Fibroblast of skin of left biceps (primary cell): Measurements from ENCODE around the gene LENG1.
A peak's percentile ranks its signal among the peaks of the same experiment; 100 is the strongest.

Experiments used
- DNase-seq, 2 experiments: peaks; one replicate each; pipeline ENCODE4 v3.0.0-alpha.2; 2013; ENCODE audit warnings: low read depth in 2 of 2

LENG1 gene

DNA sequence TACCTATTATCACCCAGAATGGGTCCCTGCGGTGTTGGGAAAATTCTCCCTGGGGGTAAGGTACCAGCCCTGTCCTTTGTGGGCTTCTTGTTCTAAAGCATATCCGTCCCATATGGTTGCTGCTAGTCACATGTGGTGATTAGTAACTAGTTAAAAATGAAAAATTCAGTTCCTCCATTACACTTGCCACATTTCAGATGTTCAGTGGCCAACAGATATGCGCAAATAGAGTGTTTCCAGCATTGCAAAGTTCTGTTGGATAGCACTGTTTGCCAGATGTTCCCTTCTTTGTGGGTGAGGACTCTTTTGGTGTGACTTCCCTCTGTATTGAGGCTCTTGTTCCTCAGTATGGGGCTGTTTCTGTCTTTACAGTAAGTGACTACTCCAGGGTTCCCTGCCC, 18.2 kb downstream of the LENG1 start:
- peak; percentile 24 to 40 for DNase-seq

DNA sequence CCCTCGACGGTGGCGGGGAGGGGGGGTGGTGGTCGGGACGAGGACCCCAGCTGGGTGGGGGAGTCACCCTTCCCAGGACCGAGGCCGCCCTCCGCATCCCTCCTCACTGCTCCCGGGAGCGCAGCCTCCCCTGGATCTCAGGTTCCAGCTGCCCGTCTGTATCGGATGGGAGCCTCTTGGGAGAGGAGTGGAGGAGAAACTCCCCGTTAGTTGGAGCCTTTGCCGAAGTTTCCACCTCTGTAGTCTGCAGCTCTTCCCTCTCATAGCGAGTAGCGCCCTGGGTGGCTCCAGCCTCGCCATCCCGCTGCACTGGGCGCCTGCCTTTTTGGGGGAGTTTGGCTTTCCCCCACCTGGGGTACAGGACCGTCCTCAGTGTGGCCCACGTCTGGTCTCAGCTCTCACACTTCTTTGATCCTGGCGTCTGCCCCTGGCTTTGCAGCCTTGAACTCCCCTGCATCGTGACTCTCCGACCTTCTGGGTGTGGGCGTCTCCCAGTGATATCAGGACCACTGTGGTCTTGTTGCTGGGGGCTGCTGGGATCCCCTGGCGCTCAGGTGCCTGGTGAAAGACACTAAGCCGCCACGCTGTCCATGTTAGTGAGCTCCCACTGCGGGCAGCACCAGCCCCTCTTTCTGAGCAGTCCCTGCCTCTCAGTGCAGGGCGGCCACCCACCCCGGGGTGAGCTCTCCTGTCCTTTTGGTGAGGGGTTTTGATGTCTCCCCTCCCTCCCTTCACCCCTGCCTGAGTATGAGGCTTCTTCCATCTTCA, 20.8 kb downstream of the LENG1 start:
- no peak for DNase-seq

- DNase-seq, result no peak
Measured at GRCh38 chr19:54137699-54138488, 21.6 kb downstream of the LENG1 start, which contains the start of gene CNOT3. CNOT3 (plus strand) TSS chr19:54137762; CDS start chr19:54142979, 5,217 bp downstream.

DNA sequence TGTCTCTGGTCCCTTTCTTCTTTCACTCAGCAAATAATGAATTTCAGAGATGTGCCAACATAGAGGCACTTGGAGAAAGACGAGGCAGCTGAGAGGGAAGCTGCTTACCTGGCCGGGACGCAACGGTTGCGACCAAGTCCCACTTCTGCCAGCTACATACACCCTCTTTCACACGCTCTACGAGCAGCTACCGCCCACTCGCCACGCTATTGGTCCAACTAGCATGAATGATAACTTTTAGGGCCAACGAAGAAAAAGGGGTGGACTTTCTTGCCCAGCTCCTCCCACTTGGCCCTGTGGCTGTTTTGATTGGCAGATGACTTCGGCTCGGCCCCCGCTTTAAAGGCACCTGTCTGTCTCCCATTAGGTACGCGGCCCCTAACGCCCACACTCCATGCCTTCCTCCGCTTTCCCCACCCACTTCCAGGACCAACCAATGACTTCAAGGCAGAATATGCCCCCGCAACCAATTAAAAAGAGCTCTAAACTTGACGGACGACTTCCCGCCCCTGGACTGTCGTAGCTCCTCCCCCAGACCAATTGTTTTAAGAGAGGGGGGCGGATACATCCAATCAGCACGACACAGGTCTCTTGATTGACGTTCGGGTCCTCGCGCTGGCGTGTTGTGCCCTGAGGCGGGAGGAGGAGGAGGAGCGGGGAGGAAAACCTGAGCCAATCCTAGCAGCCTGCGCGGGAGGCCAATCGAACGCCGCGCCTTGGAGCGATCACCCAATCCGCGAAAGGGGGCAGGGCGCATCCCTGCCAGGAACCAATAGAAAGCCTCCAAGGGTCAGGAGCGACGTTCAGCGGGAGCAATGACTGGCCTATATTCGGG, 22.4 kb downstream of the LENG1 start:
- peak; percentile 100 for DNase-seq

GRCh38 chr19:54136086-54136863, 23.2 kb downstream of the LENG1 start:
- no peak for DNase-seq

- no peak for DNase-seq
Measured at GRCh38 chr19:54133957-54134590, 25.4 kb downstream of the LENG1 start.

DNA sequence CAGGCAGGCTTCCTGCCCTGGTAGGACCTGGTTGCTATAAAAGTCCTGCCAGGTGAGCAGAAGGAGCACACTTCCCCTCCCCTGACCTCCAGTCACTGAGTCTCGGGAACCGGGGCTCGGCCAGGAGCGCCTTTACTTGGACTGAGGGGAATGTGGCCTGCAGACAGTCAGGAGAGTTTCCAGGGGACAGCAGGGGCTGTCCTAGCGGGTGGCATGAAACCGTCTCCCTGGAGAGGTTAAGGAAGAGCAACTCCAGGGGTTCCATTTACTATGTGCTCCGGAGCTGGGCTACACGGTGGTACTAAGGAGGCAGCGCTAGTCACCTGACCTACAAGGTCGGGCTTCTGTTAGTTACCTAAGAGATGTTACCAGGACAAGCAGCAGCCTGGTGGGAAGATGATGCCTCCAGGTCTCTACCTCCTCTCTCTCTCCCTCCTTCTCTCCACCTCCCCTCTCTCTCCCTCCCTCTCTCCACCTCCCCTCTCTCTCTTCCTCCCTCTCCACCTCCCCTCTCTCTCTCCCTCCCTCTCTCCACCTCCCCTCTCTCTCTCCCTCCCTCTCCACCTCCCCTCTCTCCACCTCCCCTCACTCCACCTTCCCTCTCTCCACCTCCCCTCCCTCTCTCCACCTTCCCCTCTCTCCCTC, 26.1 kb downstream of the LENG1 start:
- DNase-seq, result peak; percentile 9 to 11

DNA sequence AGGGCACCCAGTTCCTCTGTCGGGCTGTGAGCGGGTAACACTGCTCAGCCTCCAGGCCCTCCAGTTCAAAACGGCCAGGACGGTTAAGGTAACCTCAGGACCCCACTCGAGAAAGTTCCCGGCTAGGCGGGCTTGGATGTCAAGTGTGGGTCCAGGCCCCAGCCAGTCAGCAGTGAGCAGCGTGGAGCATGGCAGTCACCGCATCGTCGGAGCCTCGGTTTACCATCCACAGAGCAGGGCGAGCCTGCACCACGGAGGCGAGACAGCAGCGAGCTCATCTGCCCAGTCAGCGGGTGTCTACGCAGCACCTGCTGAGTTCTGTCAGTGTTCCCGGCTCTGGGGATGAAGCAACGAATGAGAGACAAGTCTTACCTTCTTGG, 29.9 kb downstream of the LENG1 start:
- DNase-seq, result no peak

DNA sequence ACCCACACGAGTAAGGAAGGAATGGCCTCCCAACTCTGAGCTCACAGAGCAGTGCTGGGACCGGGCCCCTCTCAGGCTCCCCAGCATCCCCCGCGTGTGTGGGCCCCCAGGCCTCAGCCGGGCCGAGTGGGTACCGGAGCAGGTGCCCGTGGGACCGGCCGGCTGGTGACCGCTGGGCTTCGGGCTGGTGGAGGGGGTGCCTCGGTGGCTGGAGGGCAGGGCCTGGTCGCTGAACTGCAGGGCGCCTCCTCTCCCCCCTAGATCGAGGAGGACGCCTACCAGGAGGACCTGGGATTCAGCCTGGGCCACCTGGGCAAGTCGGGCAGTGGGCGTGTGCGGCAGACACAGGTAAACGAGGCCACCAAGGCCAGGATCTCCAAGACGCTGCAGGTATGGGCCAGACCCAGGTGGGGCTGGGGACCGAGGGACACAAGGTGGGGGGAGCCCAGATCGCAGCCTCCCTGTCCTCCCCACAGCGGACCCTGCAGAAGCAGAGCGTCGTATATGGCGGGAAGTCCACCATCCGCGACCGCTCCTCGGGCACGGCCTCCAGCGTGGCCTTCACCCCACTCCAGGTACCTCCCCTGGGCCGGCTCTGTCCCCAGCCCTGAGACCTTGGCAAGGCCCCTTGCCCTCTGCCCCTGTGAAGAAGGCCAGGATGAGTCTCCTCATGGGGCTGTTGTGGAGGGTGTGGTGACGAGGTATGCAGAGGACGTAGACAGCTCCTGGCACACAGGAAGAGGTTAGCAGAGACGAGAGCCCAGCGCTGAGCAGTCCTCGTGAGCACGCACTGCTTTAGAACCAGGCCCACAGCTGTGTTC, 30.5 kb downstream of the LENG1 start:
- no peak for DNase-seq

DNA sequence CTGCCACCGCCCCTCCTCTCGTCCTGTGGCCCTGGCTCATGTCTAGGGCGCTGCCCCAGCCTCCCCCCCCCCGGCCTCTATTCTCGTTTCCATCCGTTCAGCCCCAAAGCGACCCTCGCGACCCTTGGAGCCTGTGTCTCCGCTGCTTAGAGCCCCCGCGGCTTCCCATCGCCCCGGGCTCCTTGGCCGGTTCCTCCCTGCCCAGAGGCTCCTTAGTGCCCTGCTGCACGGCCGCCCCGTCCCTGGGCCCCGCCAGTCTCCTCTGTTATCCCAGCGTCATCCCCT, 31.1 kb downstream of the LENG1 start:
- no peak for DNase-seq

DNA sequence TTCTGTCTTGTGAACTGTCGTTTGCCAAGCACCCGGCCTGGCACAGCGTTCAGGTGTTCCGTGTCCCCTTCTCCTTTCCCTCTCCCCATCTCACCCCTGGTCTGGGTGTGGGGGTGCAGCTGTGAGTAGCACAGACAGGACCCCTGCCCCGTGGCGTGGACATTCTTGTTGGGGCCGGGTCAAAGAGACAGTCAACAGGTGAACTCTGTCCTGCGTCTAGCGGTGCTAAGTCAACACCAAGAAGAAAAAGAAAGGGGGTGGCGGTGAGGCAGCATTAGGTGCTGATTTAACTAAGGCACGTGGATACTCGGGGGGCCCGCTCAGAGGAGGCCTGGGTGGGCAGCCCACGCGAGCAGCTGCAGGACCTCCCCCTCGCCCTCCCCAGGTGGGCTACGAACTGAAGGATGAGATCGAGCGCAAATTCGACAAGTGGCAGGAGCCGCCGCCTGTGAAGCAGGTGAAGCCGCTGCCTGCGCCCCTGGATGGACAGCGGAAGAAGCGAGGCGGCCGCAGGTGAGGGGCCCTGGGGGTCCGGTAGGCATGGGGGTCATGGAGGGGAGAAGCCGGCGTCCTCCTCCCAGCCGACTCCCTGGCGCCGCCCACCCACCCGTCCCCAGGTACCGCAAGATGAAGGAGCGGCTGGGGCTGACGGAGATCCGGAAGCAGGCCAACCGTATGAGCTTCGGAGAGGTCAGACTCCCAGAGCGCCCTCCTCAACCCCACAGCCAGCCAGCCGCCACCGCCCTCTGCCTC, 31.7 kb downstream of the LENG1 start:
- no peak for DNase-seq

DNA sequence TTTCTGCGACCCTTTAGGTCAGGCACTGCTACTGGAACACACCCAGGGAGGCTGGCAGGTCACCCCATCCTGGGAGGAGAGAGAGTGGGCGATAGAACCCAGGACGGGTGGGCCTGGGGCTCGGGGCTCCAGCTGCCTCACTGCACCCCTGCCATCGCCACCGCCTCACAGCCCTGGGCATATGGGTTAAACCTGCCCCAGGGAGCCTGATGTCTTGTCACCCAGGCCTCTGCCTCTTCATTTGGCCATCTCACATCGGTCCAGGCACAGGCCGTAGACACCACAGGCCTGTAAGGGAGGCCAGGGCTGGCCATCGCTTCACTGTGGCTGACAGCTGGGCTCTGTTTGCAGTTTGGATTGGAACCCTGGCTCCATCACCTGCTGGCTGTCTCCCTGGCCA, 33.8 kb downstream of the LENG1 start:
- no peak for DNase-seq

- DNase-seq, result no peak
Measured at GRCh38 chr19:54124393-54124792, 35.1 kb downstream of the LENG1 start.

DNA sequence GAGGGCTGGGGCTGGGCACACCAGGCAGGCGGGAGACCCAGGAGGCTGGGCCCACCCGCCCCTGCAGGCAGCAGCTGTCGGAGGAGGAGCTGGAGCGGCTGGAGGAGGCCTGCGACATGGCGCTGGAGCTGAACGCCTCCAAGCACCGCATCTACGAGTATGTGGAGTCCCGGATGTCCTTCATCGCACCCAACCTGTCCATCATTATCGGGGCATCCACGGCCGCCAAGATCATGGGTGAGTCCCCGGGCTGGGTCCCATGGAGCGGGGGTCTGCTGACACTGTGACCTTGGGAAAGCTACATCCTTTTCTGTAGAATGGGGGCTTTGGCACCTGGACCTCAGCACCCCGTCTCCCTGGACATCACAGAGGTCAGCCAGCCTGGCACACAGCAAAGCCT, 35.8 kb downstream of the LENG1 start:
- DNase-seq, result no peak

DNA sequence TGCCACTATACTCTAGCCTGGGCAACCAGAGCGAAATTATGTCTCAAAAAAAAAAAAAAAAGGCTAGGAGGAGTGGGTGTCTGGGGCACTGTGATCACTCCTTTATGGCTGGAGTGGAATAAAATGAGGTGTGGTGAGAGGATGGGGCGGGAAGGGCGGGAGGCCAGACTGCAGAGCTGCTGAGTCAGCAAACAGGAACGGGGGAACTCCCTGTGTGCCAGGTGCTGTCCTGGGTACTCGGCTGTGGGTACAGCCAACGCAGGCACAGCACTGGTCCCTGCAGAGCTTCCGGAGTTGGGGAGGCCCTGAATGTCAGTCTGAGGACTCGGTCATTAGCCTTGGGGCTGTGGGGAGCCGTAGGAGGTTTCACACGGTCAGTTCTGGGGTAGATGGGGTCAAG, 38.3 kb downstream of the LENG1 start:
- no peak for DNase-seq

DNA sequence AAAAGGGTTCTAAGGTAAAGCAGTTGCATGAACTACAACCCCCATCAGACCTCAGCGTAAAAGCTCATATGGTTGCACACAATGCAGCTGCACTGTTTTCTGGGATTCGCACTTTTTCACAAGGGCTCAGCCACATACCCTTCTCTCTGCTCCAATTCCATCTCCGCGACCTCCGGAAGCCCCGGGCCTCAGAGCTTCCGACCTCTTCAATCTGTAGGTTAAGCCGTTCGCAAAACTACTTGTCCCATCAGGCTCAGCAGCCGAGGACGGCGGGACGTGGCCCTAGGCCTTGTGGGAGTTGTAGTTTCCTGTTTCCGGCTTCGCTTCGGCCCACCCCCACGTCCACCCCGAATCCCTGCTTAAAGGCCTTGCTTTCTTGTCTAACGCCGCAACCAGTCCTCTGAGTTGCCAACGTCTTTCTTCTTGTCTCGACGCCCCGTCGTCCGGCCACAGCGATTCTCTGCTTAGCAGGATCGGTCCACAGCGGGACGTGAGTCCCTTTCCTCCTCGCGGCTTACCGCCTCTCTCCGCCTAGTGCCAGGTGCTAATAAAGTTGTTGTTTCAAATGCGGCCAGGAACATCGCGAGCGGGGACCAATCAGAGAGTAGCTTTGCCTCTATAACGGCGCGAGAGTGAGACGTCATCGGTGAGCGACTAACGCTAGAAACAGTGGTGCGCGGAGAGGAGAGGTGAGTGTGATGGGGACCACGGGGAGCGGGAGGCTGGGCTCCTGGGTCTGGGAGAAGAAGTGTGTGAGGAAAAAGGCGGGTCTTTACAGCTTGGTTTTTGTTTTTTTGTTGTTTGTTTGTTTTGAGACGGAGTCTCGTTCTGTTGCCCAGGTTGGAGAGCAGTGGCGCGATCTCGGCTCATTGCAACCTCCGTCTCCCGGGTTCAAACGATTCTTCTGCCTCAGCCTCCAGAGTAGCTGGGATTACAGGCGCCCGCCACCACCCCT, 44.1 kb downstream of the LENG1 start, which contains the start of the genes PRPF31 and TFPT:
PRPF31 (plus strand) TSS at position 646 of the 955 bp plus-strand sequence. CDS start 2,525 bp downstream, outside the sequence.
TFPT (minus strand) TSS at position 549 of the 955 bp plus-strand sequence; CDS start at position 161, 388 bp downstream.
- peak; percentile 94 to 97 for DNase-seq

GRCh38 chr19:54114340-54115108, 45.0 kb downstream of the LENG1 start:
- no peak for DNase-seq
